HepG2 (cell line): ENCODE results near the gene EMB. TPM values are rescaled to one million over a fixed set of nuclear protein-coding genes. Genes with fewer than 3 reads are reported as not detected.

Experiments
- ATAC-seq: fragments of 200-7000 bp; cut with Tn5 transposase; 3 replicates; pipeline ENCODE4 v1.9.1; 2020; ENCODE audit warnings: mild to moderate bottlenecking, moderate library complexity
- BruUV-seq: library from RNA; stranded (reverse); fragments of 400-500 nt; replicated peaks from 2 replicates; lab custom pipeline; 2021; lab: Mats Ljungman, UMichigan
- CTCF ChIA-PET: fragments of 300-600 bp; formaldehyde crosslinking; extraction: SDS; loops from one replicate; lab custom pipeline; 2021; ENCODE audit warnings: low total read pairs, inconsistent platforms, low intra/inter-chr PET ratio; lab: Yijun Ruan, JAX
- POLR2A ChIA-PET: fragments of 350-600 bp; sonication (Branson Sonifier 250); formaldehyde crosslinking; loops from one replicate; lab custom pipeline; 2020; ENCODE audit warnings: antibody characterized with exemption, inconsistent platforms; lab: Yijun Ruan, JAX
- DNase-seq: peaks from one replicate; pipeline ENCODE4 v3.0.0-alpha.2; 2015; ENCODE audit warnings: low spot score
- FAIRE-seq: peaks from 3 replicates; lab custom pipeline; 2011; peaks lifted over from hg19 to GRCh38; lab: Jason Lieb, UNC
- H2AFZ ChIP-seq: one replicate; pipeline ENCODE4 v1.6.1; 2011; ENCODE audit warnings: low read length, inconsistent platforms
- H3K27ac ChIP-seq: fragments of 300-600 bp; 3 replicates; pipeline ENCODE4 v1.8.0; 2011; ENCODE audit warnings: mixed run types, mild to moderate bottlenecking, mixed read lengths, low read length, inconsistent platforms; ENCODE audit not compliant: insufficient read depth; ENCODE audit errors: extremely low read length
- H3K27me3 ChIP-seq, 2 experiments: fragments of 200-600 bp in 1 of 2; 2 replicates in 1 of 2; 3 replicates in 1 of 2; pipeline versions ENCODE4 v1.6.0 to v1.8.0; 2011; ENCODE audit warnings: low read length in 2 of 2, mild to moderate bottlenecking in 2 of 2, moderate library complexity in 2 of 2, inconsistent platforms in 1 of 2; ENCODE audit not compliant: insufficient read depth in 2 of 2, control insufficient read depth in 1 of 2
- H3K36me3 ChIP-seq, 2 experiments: fragments of 200-600 bp in 1 of 2; replicated peaks in 1 of 2; 2 replicates in 1 of 2; 3 replicates in 1 of 2; pipeline versions ENCODE4 v1.5.1 to v1.8.0; 2011; ENCODE audit warnings: low read length in 2 of 2, inconsistent platforms in 1 of 2; ENCODE audit not compliant: insufficient read depth in 2 of 2, control insufficient read depth in 1 of 2
- H3K4me1 ChIP-seq: 2 replicates; pipeline ENCODE4 v1.5.1; 2012; ENCODE audit warnings: low read length, inconsistent platforms; ENCODE audit not compliant: insufficient read depth
- H3K4me2 ChIP-seq: 2 replicates; pipeline ENCODE4 v1.6.0; 2011; ENCODE audit warnings: low read depth, low read length, inconsistent platforms
- H3K4me3 ChIP-seq, 3 experiments: fragments of 200-600 bp in 1 of 3; sonication (generic), shearing (Covaris generic) in 1 of 3; replicated peaks in 1 of 3; 2 replicates each; pipeline ENCODE4 v1.5.1; 2011 to 2016; ENCODE audit warnings: low read length in 3 of 3, inconsistent platforms in 2 of 3, low read depth in 2 of 3, mild to moderate bottlenecking in 2 of 3, control low read depth in 1 of 3, mixed read lengths in 1 of 3; ENCODE audit not compliant: insufficient read depth in 1 of 3
- H3K79me2 ChIP-seq: one replicate; pipeline ENCODE4 v1.6.1; 2011; ENCODE audit warnings: low read length, inconsistent platforms; ENCODE audit not compliant: insufficient read depth
- H3K9ac ChIP-seq: 2 replicates; pipeline ENCODE4 v1.6.0; 2011; ENCODE audit warnings: mild to moderate bottlenecking, low read depth, low read length, inconsistent platforms; ENCODE audit not compliant: insufficient read depth
- H3K9me3 ChIP-seq: 2 replicates; pipeline ENCODE4 v1.5.1; 2012; ENCODE audit warnings: mild to moderate bottlenecking, low read length
- H4K20me1 ChIP-seq: 2 replicates; pipeline ENCODE4 v1.6.0; 2011; ENCODE audit warnings: inconsistent platforms, mild to moderate bottlenecking, low read length, moderate library complexity; ENCODE audit not compliant: insufficient read depth
- ARNT2 ChIP-seq: sonication (generic); formaldehyde crosslinking; IDR thresholded peaks from 2 replicates; pipeline ENCODE4 v1.8.0; 2022; ENCODE audit warnings: mild to moderate bottlenecking, low read depth, missing genetic modification reagents, moderate library complexity
- GTF2F1 ChIP-seq: fragments of 150-350 bp; IDR thresholded peaks from 2 replicates; pipeline ENCODE4 v1.6.1; 2014; ENCODE audit warnings: low read length
- HOXA3 ChIP-seq: sonication (generic); formaldehyde crosslinking; IDR thresholded peaks from 2 replicates; pipeline ENCODE4 v1.5.0; 2020; ENCODE audit warnings: missing genetic modification reagents
- KDM4B ChIP-seq: sonication (generic); formaldehyde crosslinking; IDR thresholded peaks from 2 replicates; pipeline ENCODE4 v1.4.0; 2020; ENCODE audit warnings: missing genetic modification reagents
- KLF12 ChIP-seq: sonication (generic); formaldehyde crosslinking; IDR thresholded peaks from 2 replicates; pipeline ENCODE4 v1.4.0; 2020; ENCODE audit warnings: missing genetic modification reagents, borderline replicate concordance
- MTA1 ChIP-seq: sonication (generic); formaldehyde crosslinking; IDR thresholded peaks from 2 replicates; pipeline ENCODE4 v1.4.0; 2020; ENCODE audit warnings: missing genetic modification reagents, mild to moderate bottlenecking, borderline replicate concordance
- NFE2L1 ChIP-seq: sonication (generic); formaldehyde crosslinking; IDR thresholded peaks from 2 replicates; pipeline ENCODE4 v1.4.0; 2020; ENCODE audit warnings: missing genetic modification reagents, mild to moderate bottlenecking, borderline replicate concordance
- NR2F2 ChIP-seq: IDR thresholded peaks from 2 replicates; pipeline ENCODE4 v1.6.1; 2012; ENCODE audit warnings: low read depth, inconsistent platforms, borderline replicate concordance
- ZNF234 ChIP-seq: sonication (generic); formaldehyde crosslinking; conservative IDR thresholded peaks from 2 replicates; pipeline ENCODE4 v1.5.1; 2020; ENCODE audit warnings: mild to moderate bottlenecking, missing genetic modification reagents
- ZNF512 ChIP-seq: sonication (generic); formaldehyde crosslinking; IDR thresholded peaks from 2 replicates; pipeline ENCODE4 v1.4.0; 2020; ENCODE audit warnings: mild to moderate bottlenecking, missing genetic modification reagents
- ZNF609 ChIP-seq: sonication (generic); formaldehyde crosslinking; IDR thresholded peaks from 2 replicates; pipeline ENCODE4 v1.4.0; 2020; ENCODE audit warnings: mild to moderate bottlenecking, missing genetic modification reagents, borderline replicate concordance
- ZNF788 ChIP-seq: sonication (generic); formaldehyde crosslinking; IDR thresholded peaks from 2 replicates; pipeline ENCODE4 v1.5.0; 2020; ENCODE audit warnings: mild to moderate bottlenecking, missing genetic modification reagents, borderline replicate concordance
- ZNF883 ChIP-seq: sonication (generic); formaldehyde crosslinking; IDR thresholded peaks from 2 replicates; pipeline ENCODE4 v1.5.1; 2020; ENCODE audit warnings: mild to moderate bottlenecking, missing genetic modification reagents; ENCODE audit errors: not compliant biosample characterization
- ZSCAN30 ChIP-seq: sonication (generic); formaldehyde crosslinking; IDR thresholded peaks from 2 replicates; pipeline ENCODE4 v1.5.0; 2020; ENCODE audit warnings: mild to moderate bottlenecking, missing genetic modification reagents
- WGBS: methylation state at CpG from one replicate; pipeline ENCODE4 v1.1.6; 2017; ENCODE audit warnings: low lambda C conversion rate; 5-methylcytosine and 5-hydroxymethylcytosine counted together
- in situ Hi-C: cut with HindIII; loops from 2 replicates; pipeline ENCODE4 v1.10.0; 2017; ENCODE audit warnings: low pct_unique_long_range_greater_than_20kb; ENCODE audit not compliant: extremely low pct_ligation_motif_present
- intact Hi-C: fragments of 100-400 bp; cut with micrococcal nuclease; formaldehyde crosslinking; loops from one replicate; pipeline ENCODE4 v1.10.0; 2022; ENCODE audit not compliant: unreplicated experiment
- polyA plus RNA-seq, 8 experiments: library from polyadenylated mRNA; depleted of rRNA in 3 of 8; stranded (reverse) in 7 of 8; unstranded in 1 of 8; fragments of >200 nt; fragmentation: Illumina TruSeq in 4 of 8; extraction: Trizol in 4 of 8; gene quantifications; 2 replicates each; pipeline versions ENCODE4 v1.2.1 to v1.2.3, GENCODE V29; 2011 to 2016; ENCODE audit warnings: low read depth in 4 of 8, missing spikeins in 1 of 8, mixed read lengths in 1 of 8; ENCODE audit not compliant: insufficient read depth in 1 of 8
- total RNA-seq, 5 experiments: library from RNA; depleted of rRNA; stranded (reverse); fragments of >200 nt; fragmentation: Illumina TruSeq; extraction: Trizol; gene quantifications; 2 replicates each; pipeline ENCODE4 v1.2.3, GENCODE V29; 2016; ENCODE audit warnings: low read depth in 1 of 5
- TF ChIP-seq, protein P1 (sequence below): sonication (generic); formaldehyde crosslinking; IDR thresholded peaks from 2 replicates; pipeline ENCODE4 v1.4.0; 2020; ENCODE audit warnings: mild to moderate bottlenecking, low read depth, missing genetic modification reagents
- TF ChIP-seq, protein P2 (sequence below): sonication (generic); formaldehyde crosslinking; IDR thresholded peaks from 2 replicates; pipeline ENCODE4 v1.8.1; 2022; ENCODE audit warnings: low read depth, mild to moderate bottlenecking, missing genetic modification reagents

EMB gene
- total and polyA plus RNA-seq, 2 of the 13 experiments (the other 11 are each of a cell fraction or from before 2014, with no cell fraction given) = 0.01 TPM; not detected in 1

- Histone ChIP-seq H3K4me3 (no peak overlapping the region), H3K79me2 (no peaks in the 10 kb centered on the region), H3K4me1 (no peaks in the 10 kb centered on the region), H4K20me1 (no peaks in the 10 kb centered on the region), H3K27ac (no peak overlapping the region), H3K9ac (no peak overlapping the region), H3K9me3 (peaks cover 6% of the 10 kb centered on the region), H3K4me2 (no peak overlapping the region), H2AFZ (no peak overlapping the region), H3K36me3 (no peaks in the 10 kb centered on the region), H3K27me3 (no peaks in the 10 kb centered on the region)
- DNase-seq (no peak), FAIRE-seq (no peak), ATAC-seq (no peak)
- intact Hi-C loops (no loop called here), in situ Hi-C loops (no loop called here)
- ChIA-PET CTCF (no interaction called here), POLR2A (no interaction called here)
- BruUV-seq = no TSS peak
- WGBS = 7% methylated on average over 7 of the region's 9 CpGs
- TF ChIP-seq ZNF234 (CRISPR knock-in tag) (no peak), MTA1 (CRISPR knock-in tag) (no peak), ZNF883 (no peak), ARNT2 (CRISPR knock-in tag) (no peak), GTF2F1 (no peak), ZNF512 (no peak), ZNF609 (CRISPR knock-in tag) (no peak), ZSCAN30 (no peak), KLF12 (CRISPR knock-in tag) (no peak), HOXA3 (no peak), ZNF788 (CRISPR knock-in tag) (no peak), NFE2L1 (CRISPR knock-in tag) (no peak), KDM4B (CRISPR knock-in tag) (no peak), NR2F2 (no peak)
- TF ChIP-seq, protein P1, sequence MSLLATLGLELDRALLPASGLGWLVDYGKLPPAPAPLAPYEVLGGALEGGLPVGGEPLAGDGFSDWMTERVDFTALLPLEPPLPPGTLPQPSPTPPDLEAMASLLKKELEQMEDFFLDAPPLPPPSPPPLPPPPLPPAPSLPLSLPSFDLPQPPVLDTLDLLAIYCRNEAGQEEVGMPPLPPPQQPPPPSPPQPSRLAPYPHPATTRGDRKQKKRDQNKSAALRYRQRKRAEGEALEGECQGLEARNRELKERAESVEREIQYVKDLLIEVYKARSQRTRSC (CRISPR knock-in tag) = no peak
- TF ChIP-seq, protein P2, sequence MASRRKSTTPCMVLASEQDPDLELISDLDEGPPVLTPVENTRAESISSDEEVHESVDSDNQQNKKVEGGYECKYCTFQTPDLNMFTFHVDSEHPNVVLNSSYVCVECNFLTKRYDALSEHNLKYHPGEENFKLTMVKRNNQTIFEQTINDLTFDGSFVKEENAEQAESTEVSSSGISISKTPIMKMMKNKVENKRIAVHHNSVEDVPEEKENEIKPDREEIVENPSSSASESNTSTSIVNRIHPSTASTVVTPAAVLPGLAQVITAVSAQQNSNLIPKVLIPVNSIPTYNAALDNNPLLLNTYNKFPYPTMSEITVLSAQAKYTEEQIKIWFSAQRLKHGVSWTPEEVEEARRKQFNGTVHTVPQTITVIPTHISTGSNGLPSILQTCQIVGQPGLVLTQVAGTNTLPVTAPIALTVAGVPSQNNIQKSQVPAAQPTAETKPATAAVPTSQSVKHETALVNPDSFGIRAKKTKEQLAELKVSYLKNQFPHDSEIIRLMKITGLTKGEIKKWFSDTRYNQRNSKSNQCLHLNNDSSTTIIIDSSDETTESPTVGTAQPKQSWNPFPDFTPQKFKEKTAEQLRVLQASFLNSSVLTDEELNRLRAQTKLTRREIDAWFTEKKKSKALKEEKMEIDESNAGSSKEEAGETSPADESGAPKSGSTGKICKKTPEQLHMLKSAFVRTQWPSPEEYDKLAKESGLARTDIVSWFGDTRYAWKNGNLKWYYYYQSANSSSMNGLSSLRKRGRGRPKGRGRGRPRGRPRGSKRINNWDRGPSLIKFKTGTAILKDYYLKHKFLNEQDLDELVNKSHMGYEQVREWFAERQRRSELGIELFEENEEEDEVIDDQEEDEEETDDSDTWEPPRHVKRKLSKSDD (CRISPR knock-in tag) = no peak
These were observed 436 bp upstream of the EMB start for GRCh38 chr5:50441493-50441955.
